ENCODE data around the gene WAPL.
"Not testable (repeated sequence)": the region's sequence is repeated elsewhere in the genome, so short reads cannot be mapped to it uniquely, and the experiment has no call there.

WAPL gene

DNA sequence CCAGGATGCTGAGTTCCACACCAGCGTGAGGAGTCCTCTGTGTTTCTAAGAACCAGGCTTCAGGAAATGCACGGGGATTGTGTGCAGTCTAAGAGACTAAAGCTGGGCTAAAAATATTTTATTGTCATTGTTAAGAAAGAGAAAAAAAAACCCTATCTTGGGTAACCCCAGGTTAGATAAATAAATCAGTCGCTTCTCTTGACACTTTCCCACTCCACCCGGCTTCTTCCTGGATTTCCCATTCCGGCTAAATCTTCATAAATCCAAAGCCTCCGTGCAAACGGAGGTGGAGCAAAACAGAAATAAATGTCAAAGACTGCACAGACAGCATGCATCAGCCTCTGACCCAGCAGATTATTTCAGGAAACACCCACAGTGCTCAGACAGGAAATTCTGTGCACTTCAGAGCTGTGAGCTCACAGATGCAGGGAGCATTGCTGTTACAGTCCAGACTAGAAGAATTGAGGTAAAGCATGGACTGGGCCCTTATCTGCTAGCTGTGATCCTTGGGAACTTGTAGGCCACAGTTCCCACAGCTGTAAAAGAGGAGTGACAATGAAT lies 110.2 kb downstream of the WAPL start:
- peak; percentile 52 for DNase-seq

DNA sequence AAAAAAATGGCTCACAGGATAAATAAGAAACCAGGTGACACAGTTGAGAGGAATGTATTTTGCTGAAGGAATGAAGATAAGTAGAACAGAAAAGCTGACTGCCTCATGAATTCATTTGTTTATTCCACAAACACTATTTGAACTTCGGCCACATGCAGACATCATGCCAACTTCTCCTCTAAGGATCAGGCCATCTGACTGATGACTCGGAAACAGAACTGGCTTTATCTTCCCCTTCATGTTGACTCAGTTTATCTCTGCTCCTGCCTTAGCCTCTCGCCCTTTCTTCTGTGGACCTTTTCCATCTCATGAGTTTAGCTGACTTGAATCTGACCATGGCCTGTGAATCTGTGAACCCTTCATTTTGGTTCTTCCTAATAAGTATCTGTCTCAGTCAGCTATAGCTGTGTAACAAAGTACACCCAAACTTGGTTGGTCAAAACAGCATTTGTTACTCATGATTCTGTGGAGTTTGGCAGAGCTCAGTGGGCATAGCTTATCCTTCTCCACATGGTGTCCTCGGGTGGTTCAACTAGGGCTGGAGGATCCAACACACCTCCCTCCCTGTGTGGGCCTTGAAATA lies 111.0 kb downstream of the WAPL start:
- no peak for DNase-seq

DNA sequence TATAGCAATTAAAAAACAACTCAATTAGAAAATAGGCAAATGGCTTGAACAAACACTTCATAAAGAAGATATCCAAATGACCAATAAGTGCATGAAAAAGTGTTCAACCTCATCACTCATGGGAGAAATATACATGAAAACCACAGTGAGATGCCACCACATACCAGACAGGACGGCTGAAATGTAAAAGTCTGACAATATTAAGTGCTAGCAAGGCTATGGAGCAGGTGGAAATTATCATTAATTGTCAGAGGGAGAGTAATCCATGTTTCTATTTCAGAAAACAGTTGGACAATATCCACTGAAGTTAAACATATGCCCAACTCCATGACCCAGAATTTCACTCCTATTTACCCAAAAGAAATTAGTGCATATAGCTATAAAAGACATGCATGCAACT lies 112.4 kb downstream of the WAPL start:
- DNase-seq = no peak

DNA sequence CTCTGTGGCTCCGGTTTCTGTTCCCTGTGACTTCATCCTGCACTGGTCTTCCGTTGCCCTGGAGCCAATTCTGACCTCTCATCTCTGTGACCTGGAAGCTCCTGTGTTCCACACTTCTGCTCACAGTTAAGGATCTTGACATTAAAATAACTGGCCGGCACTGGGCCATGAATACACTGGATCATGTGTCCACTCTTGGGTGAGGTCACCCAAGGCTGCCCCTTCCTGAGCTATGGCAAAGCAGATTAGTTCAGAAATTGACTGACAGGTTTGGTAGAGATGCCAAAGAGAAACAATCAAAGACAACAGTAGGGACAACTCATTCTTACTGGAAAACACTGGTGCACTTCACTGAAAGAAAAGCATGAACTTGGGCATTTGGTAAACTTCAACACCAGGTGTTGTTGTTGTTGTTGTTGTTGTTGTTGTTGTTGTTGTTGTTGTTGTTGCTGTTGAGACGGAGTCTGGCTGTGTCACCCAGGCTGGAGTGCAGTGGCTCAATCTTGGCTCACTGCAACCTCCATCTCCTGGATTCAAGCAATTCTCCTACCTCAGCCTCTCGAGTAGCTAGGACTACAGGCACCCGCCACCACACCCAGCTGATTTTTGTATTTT lies 118.3 kb downstream of the WAPL start:
- DNase-seq = no peak

DNA sequence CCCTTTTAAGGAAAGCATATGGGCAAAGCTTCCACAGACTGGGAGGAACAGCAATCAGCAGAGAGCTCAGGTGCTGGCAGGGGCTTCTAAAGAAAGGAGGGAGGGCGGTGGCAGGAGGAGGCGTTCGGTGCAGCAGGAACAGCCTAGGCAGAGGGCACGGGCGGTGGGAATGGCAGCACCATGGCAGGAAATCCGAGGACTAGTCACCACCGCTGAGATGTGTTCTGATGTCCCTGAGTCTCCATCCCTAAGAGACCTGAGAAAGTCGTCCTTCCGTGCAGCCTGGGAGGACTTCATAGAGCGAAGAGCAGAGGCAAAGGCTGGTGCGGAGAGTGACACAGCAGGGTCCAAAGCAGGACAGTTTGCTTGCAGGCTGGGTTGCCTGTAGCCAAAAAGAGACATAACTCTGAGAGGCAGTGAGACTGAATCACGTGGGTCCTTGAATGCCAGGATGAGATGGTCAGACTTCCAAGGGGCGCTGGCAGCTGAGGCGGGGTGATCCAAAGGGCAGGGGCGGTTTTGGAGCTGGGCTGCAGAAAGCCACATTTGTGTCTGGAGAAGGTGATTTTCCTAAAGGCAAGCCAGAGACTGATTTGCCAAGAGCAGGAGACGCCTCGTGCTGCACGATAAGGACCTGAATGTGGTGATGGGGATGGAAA lies 119.2 kb downstream of the WAPL start:
- no peak for DNase-seq

DNA sequence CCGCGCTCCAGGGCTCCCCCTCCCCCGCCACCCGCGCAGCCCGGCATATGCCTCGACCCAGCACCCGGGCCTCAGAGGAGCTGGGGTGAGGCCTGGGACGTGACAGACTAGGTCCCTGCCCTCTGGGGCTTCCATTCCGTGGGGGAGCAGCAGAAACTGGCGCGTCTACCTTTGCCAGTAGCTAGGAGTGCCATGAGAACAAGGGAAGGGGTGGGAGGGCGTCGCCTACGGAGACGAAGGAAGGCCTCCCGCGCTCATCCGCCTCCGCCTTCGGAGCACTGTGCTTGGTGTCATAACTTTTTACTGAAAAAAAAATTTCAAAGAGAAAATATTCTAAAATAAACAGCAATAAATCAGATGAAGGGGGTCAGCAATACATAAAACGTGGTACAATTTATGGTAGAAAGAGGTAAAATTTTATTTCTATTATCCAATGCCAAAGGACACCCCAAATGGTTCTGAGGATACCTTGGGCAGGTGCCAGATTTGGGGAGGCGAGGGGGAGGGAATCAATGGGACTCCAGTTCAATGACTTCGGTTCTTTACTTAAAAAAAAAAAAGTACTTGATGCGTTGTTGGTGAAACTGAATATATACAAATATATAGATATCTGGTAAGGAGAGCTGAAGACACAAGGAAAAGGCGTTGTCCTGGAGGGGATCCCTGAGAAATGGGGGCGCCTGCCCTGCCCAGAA lies 119.9 kb downstream of the WAPL start:
- DNase-seq = no peak

DNA sequence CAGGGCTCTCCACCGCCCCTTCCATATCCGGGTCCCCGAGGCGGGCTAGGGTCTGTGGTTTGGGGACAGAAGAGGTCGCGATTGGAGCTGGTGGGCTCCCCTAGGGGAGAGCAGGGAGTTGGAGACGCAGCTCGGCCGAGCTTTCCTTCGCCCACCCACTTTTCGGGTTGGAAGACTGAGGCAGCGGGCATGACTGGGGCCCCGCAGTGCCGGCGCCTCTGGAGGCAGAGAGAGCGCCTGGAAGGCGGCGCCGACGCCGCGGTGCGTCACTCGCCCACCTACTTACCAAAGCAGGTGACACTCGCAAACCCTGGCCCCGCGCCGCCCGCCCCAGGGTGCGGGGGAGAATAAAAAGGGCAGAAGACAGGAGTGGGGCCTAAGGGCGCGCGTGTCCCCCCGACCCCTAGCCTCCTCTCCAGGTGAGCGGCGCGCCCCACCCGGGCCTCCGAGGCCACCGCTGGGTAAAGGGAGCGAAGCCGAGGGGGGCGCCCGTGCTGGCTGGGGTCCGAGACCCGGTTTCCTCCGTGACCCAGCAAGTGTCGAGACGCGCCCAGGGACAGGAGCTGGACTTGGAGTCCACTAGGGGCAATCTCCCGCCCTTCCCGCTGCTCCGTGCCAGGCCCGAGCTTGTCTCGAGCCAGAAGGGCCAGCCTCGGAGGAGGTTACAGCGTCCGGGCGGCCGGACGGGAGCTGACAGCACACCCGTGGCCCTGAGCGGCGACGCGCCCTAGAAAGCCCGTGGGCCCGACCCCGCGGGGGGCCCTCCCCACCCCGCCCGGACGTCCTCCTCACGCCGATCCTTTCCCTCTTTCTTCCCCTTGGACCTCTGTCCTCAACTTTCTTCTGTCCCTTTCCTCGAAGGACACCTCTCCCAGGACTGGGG lies 120.6 kb downstream of the WAPL start:
- peak; percentile 43 for DNase-seq

DNA sequence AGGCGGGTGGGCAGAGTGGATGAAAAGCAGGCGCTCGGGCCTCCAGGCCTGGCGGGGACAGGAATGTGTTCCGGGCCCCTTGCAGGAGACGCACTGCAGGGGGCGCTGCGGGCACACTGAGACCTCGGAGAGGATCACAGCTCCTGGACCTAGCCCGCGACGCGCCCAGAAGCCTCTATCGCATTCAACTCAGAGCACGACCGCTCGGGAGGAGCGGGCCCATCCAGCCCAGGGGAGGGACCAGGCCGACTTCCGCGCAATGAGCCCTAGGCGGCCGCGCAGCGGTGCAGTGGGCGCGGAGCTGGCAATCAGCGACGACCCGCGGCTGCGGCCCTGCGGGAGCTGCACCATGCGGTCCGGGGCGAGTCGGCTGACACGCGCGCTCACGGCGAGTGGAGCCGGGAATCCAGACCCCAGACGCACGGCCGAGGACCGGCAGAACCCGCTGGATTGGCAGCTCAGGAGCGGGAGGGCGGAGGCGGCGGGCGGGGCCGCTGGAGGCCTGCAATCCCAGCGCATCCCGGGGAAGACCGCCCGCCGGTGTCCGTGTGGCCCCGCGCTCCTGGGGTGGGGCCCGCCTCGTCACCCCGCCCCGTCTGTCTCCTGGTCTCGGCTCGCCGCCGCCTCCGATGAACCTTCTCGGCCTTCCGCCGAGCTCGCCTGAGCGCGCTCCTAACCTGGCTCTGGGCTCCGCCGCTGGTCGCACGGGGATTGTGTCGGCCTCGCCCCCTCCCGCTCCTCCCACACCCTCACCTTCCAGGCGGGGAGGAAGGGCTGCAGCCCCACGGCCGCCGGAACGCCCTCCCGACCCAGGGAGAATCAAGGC lies 121.5 kb downstream of the WAPL start:
- DNase-seq = peak; percentile 95

DNA sequence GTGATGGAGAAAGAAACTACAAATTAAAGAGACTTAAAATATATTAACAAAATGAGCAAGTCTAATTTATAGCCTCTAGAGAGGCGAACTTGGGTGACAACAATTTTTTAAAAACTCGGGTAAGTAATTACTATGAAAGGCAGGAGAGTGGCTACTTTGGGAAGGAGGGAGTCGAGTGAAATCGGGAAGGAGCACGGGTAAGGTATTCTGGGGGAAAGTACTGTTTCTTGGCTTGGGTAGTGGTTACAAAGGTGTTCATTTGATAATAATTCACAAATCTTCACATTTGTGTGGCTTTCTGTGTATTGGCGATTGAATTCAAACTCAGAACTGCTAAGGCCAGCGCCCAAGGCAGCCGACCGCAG lies 122.1 kb downstream of the WAPL start:
- no peak for DNase-seq

DNA sequence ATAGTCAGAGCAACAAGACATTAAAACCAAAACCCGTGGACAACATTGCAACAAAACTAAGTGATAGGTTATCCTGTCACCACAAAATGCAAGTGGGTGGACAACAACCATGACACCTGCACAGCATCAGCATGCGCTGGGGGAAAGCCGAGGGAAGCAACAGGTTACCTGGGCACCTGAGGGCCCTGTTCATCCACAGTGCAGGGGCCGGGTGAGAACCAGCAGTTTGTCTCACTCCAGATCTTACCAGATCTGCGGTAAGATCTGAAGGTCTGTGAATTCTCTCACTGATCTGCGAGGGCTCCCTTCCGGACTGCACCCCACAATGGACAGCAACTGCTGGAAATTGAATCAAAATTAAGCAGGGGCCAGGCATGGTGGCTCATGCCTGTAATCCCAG lies 124.5 kb downstream of the WAPL start:
- no peak for DNase-seq

DNA sequence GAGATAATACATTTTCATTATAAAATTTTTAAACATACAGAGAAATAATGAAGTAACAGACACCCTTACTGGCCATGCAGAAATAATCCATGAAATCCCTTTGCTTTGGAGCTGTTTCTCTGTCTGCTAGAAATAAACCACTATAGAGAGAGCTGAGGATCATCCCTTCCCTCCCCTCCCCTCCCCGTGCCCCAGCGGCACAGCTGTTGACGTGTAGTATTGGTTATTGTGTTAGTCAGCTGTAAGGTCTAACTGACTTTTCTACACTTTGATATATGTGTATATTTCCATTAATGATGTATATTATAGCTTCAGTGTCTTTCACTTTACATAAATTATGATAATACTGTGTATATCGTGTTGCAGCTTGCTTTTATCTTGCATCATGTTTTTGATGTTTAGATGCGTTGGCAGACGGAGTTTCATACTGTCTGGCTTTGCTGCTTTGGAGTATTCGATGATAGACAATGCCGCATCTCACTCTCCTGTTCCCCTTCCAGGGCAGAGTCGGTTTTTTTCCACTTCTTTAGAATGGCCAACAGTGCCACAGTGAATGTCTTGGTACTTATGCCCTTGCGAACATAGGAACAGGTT lies 127.6 kb downstream of the WAPL start:
- DNase-seq = no peak

DNA sequence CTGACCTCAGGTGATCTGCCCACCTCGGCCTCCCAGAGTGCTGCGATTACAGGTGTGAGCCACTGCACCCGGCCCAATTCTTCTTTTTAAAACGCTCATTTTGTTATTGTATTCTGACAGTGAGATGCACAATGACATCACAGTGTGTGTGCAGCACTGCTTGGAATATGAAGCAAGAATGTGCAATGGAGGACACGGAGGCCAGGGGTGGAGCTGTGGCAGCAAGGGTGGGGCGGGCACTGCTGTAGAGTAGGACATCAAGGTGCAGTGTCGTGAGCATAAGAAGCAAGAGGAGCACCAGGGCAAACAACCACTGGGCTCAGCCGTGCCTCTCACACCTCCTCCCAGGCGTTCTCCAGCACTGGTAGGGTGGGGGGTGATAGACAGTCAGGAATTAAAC lies 128.2 kb downstream of the WAPL start:
- DNase-seq = no peak

DNA sequence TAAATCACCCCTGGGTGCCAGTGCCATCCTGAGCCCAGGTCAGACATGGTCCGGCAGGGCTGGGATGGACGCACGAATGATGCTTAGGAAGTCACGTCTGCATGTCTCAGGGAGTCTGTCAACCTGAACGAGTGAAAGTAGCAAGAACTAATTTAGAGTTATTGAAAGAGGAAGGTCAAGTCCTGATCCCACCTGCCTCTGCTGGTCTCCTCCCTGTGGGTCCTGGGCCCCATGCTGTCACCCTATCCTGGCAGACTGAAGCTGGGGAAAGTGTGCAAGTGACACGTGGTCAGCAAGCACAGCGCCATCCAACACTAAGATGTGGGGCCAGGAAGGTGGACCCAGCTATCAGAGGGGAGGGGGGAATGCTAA lies 128.9 kb downstream of the WAPL start:
- DNase-seq = no peak

DNA sequence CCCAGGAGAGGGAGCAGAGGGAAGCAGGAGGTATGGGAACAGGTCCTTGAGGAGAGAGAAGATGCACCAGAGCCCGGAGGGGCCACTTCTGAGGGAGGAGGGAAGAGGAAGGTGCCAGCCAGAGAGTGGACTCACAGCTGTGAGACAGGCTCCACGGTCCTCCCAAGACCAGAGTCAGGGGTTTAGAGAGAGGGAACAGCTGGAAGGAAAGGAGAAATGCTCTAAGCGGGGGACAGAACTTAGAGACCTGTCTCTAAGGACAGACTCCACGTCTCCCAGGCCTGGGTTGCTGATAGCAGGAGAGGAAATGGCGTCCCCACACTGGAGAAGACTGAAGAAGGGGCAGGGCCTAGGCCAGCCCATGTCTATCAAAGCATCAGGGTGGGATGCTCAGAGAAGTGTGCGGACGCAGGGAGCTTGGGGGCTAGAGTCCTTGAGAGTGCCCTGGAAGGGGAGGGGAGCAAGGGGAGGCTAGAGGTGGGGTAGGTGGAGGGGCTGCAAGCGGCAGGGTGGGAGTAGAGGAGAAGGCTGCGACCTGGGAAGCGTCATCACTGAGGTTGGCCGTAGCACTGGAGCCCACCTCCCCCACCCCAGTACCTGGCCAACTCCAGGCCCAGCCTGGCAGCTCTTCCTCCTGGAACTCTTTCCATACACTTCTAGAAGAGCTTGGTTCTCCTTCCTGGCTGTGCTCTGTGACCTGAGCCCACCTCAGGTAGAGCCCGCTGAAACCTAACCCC lies 129.4 kb downstream of the WAPL start:
- DNase-seq = no peak

DNA sequence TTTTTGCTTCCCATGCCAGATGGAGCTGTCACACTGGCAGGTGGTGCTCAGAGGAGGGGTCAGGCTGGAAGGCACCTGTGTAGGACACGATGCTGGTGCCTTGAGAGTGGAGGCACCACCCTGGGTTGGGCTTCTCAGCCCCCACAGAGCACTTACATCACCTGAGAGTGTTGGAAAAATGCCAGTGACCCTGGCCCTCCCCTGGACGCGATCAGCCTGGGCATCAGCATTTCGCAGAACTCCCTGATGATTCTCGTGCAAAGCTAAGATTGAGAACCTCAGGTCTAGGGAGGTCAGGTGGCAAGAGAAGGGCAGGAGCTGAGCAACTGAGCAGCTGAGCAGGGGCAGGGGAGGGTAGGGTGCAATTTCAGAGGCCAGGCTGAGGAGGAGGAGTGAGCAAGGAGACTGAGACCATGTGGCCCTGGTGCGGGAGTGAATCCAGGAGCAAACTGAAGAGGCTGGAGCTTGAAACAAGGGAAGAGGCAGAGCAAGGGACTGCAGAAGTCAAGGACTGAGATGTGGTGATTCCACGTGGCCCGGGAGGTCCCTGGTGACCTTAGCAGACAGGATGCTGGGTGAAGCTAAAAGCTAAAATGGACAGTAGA lies 130.3 kb downstream of the WAPL start:
- DNase-seq = no peak

DNA sequence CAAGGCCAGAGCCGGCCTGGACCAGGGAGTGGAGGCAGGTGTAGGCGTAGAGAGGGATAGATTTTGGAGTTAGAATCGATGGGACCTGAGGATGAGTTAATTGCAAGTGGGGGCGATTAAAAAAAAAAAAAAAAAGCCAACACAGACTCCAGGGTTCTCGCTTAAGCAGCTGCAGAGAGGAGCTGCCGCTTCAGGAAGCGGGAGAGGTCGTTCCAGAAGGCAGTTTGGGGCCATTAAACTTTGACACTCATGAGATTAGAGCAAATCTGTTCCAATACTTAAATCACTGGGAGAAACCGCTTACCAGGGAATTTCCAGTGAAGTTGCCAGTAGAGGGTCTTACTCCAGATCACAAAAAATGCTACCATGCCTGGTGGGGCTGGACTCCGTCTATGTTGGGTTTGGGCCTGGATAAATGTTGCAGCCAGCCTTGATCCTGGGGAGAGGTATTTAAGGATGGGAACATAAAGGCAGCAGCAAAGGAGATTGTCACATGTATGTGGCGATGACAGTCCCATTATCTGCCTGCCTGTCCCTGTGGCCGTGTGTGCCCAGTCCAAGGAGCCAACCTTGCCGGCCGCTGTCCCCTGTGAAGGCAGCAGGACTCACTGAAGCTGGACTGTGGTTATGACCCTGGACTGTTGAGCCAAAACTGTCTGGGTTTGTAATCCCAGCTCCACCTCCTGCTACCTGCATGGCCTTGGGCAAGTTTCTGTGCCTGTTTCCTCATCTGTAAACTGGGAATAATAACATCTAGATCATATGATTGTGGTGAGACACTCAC lies 131.1 kb downstream of the WAPL start:
- no peak for DNase-seq

DNA sequence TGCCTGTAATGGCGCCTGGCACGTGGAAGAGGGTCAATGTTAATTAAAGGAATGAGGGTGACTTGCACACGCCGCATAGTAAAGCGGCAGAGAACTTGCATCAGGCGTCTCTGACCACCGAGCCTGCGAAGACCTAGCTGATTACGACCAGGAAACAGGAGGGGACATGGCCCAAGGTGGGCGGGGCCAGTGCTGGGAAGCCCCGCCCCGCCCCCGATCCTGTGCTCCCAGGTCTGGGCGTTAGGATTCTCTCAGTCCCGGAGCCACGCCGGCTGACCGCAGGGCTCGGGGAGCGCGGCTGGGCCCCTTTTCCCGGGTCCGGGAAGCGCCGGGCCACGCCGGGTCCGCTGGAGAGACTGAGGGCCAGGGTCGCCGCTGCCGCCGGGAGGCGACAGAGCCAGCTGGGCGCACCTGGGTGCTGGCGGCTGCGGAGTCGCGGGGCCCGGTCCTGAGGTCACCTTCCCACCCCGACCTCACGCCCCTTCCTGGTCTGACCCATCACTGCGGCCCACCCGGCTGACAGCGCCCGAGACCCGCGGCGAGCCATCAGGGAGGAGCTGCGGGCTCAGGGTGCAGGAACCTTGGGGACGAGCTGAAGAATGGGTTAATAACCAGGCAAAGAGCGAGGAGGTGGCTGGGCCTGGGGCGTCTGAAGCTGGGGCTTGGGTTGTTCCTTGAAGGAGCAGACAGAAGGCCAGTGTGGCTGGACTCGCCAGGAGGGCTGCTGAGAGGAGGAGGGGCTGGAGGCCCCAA lies 132.0 kb downstream of the WAPL start:
- DNase-seq = no peak

DNA sequence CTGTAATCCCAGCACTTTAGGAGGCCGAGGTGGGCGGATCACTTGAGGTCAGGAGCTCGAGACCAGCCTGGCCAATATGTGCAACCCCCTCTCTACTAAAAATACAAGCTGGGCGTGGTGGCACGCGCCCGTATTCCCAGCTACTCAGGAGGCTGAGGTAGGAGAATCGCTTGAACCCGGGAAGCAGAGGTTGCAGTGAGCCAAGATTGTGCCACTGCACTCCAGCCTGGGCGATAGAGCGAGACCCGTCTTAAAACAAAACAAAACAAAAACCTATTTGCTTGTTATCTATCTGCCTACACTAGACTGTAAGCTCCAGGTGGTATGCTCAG lies 132.5 kb downstream of the WAPL start:
- not testable (repeated sequence) for DNase-seq

Measured in activated CD4-positive, alpha-beta T cell treated with anti-CD3 and anti-CD28 coated beads, Interleukin-2, amount 50 U/mL, for 16 hours (primary cell).